Calu3 (cell line): ENCODE measurements around the gene LRRTM4. TPM values are rescaled to one million over a fixed set of nuclear protein-coding genes. Genes with fewer than 3 reads are reported as not detected.

ENCODE experiments used
- BruUV-seq: library from RNA; stranded (reverse); fragments of 400-500 nt; replicated peaks from 2 replicates; lab custom pipeline; 2021; lab: Mats Ljungman, UMichigan
- CTCF ChIA-PET: fragments of 300-600 bp; sonication (Branson Sonifier 250); formaldehyde crosslinking; loops from one replicate; lab custom pipeline; 2022; ENCODE audit warnings: antibody characterized with exemption; lab: Charles Lee
- DNase-seq: peaks from one replicate; pipeline ENCODE4 v3.0.0; 2022
- H3K27ac Mint-ChIP-seq: one replicate; pipeline ENCODE4 v1.8.0; 2022; ENCODE audit warnings: mixed read lengths; ENCODE audit not compliant: unreplicated experiment
- H3K27me3 Mint-ChIP-seq: one replicate; pipeline ENCODE4 v1.8.0; 2022; ENCODE audit warnings: mixed read lengths; ENCODE audit not compliant: unreplicated experiment
- H3K36me3 Mint-ChIP-seq: one replicate; pipeline ENCODE4 v1.8.0; 2022; ENCODE audit warnings: mild to moderate bottlenecking, moderate library complexity, mixed read lengths; ENCODE audit not compliant: insufficient read depth, unreplicated experiment
- H3K4me1 Mint-ChIP-seq: one replicate; pipeline ENCODE4 v1.8.0; 2022; ENCODE audit warnings: mild to moderate bottlenecking, low read depth, mixed read lengths; ENCODE audit not compliant: unreplicated experiment
- H3K4me3 Mint-ChIP-seq: one replicate; pipeline ENCODE4 v1.8.0; 2022; ENCODE audit warnings: mild to moderate bottlenecking, low read depth, moderate library complexity, mixed read lengths; ENCODE audit not compliant: unreplicated experiment
- H3K9me3 Mint-ChIP-seq: one replicate; pipeline ENCODE4 v1.8.0; 2022; ENCODE audit warnings: low read depth, mixed read lengths; ENCODE audit not compliant: unreplicated experiment
- CTCF ChIP-seq: fragments of 200-600 bp; IDR thresholded peaks from one replicate; pipeline ENCODE4 v1.8.0; 2022; ENCODE audit warnings: antibody characterized with exemption; ENCODE audit not compliant: unreplicated experiment
- intact Hi-C: fragments of 100-400 bp; cut with micrococcal nuclease; formaldehyde crosslinking; loops from one replicate; pipeline ENCODE4 v1.10.0; 2022; ENCODE audit not compliant: unreplicated experiment
- total RNA-seq: library from RNA; stranded (reverse); gene quantifications from 2 replicates; pipeline ENCODE4 v1.2.3, GENCODE V29; 2022

The LRRTM4 gene
- total RNA-seq, 1 experiment from 2014 or later: not detected

- H3K4me1 Mint-ChIP-seq: no peaks in the 10 kb centered on the region
- CTCF ChIA-PET: no interaction called here
- no peak for TF ChIP-seq CTCF
- H3K27me3 Mint-ChIP-seq: no peaks in the 10 kb centered on the region
- H3K36me3 Mint-ChIP-seq: no peaks in the 10 kb centered on the region
- no peak for DNase-seq
- no peak overlapping the region for H3K4me3 Mint-ChIP-seq
- intact Hi-C loops: no loop called here
- BruUV-seq: no TSS peak
- peaks cover 8% of the 10 kb centered on the region for H3K9me3 Mint-ChIP-seq
- H3K27ac Mint-ChIP-seq: no peak overlapping the region
Observed at GRCh38 chr2:76930056-76930744, 592.0 kb downstream of the LRRTM4 start.

GRCh38 chr2:76928026-76928425 lies 594.1 kb downstream of the LRRTM4 start:
- H3K36me3 Mint-ChIP-seq: no peaks in the 10 kb centered on the region
- no TSS peak for BruUV-seq

GRCh38 chr2:76921006-76921405 lies 601.2 kb downstream of the LRRTM4 start:
- H3K4me3 Mint-ChIP-seq: no peak overlapping the region
- BruUV-seq: no TSS peak
- intact Hi-C loops: no loop called here
- peaks cover 15% of the 10 kb centered on the region for H3K9me3 Mint-ChIP-seq
- no peak for DNase-seq
- no peaks in the 10 kb centered on the region for H3K4me1 Mint-ChIP-seq
- no peaks in the 10 kb centered on the region for H3K36me3 Mint-ChIP-seq
- no peaks in the 10 kb centered on the region for H3K27me3 Mint-ChIP-seq
- CTCF ChIA-PET: no interaction called here
- TF ChIP-seq CTCF: no peak
- H3K27ac Mint-ChIP-seq: no peak overlapping the region

More at GRCh38 chr2:76928026-76928425, 594.1 kb downstream of the LRRTM4 start:
- Mint-ChIP-seq H3K4me3 (no peak overlapping the region), H3K27ac (no peak overlapping the region), H3K9me3 (peaks cover 11% of the 10 kb centered on the region), H3K27me3 (no peaks in the 10 kb centered on the region), H3K4me1 (no peaks in the 10 kb centered on the region)
- no peak for DNase-seq
- no peak for TF ChIP-seq CTCF
- CTCF ChIA-PET: no interaction called here
- intact Hi-C loops: no loop called here

GRCh38 chr2:76895469-76895868 lies 626.7 kb downstream of the LRRTM4 start:
- CTCF ChIA-PET: no interaction called here

More at GRCh38 chr2:76895469-76895868, 626.7 kb downstream of the LRRTM4 start:
- BruUV-seq: no TSS peak
- Mint-ChIP-seq H3K9me3 (peaks cover 13% of the 10 kb centered on the region), H3K4me3 (no peak overlapping the region), H3K4me1 (no peaks in the 10 kb centered on the region), H3K27ac (no peak overlapping the region), H3K27me3 (no peaks in the 10 kb centered on the region), H3K36me3 (no peaks in the 10 kb centered on the region)
- intact Hi-C loops: no loop called here
- no peak for DNase-seq
- TF ChIP-seq CTCF: no peak
